BE2C (cell line): ENCODE measurements around the gene C17orf78.

Experiments used
- DNase-seq: peaks from one replicate; pipeline ENCODE4 v3.0.0-alpha.2; 2020
- H3K27me3 ChIP-seq: fragments of 250-450 bp; sonication (Bioruptor Pico); 2 replicates; pipeline ENCODE4 v1.5.1; 2020; ENCODE audit warnings: mild to moderate bottlenecking
- H3K36me3 ChIP-seq: fragments of 250-450 bp; sonication (Bioruptor Pico); 2 replicates; pipeline ENCODE4 v1.5.1; 2020; ENCODE audit warnings: mild to moderate bottlenecking
- H3K4me1 ChIP-seq: fragments of 250-450 bp; sonication (Bioruptor Pico); 2 replicates; pipeline ENCODE4 v1.5.1; 2020
- H3K4me3 ChIP-seq: 2 replicates; pipeline ENCODE4 v1.5.1; 2011; ENCODE audit warnings: low read depth, low read length
- H3K9me3 ChIP-seq: fragments of 250-450 bp; sonication (Bioruptor Pico); 2 replicates; pipeline ENCODE4 v1.5.1; 2020
- TF ChIP-seq, protein P1 (sequence below): IDR thresholded peaks from 2 replicates; pipeline ENCODE4 v1.5.1; 2012; ENCODE audit warnings: mild to moderate bottlenecking, low read depth, low read length

Gene C17orf78

DNA sequence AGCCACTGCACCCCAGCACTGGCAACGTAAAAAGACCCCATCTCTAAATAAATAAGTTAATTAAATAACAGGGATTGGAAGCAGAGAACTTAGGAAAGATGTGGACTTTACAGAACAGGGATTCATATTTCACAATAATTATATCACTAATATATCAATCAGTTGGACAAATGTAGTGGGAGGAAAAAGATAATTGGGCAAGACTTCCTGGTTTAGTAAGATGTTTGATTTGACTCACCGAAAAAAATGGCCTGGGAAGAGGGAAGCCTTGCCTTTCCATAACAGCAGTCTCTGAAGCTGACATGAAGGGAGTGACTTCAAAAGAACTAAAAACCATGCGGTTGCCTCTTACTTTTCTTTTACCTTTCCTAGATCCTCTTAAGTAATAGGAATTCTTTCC lies 15.2 kb upstream of the C17orf78 start:
- no peak for DNase-seq
- Histone ChIP-seq H3K27me3 (no peaks in the 10 kb centered on the region), H3K9me3 (no peaks in the 10 kb centered on the region), H3K4me3 (no peak overlapping the region), H3K4me1 (peaks cover 10% of the 10 kb centered on the region), H3K36me3 (peaks cover 9% of the 10 kb centered on the region; the same call in 1 of the 2 replicates)
- TF ChIP-seq, protein P1, sequence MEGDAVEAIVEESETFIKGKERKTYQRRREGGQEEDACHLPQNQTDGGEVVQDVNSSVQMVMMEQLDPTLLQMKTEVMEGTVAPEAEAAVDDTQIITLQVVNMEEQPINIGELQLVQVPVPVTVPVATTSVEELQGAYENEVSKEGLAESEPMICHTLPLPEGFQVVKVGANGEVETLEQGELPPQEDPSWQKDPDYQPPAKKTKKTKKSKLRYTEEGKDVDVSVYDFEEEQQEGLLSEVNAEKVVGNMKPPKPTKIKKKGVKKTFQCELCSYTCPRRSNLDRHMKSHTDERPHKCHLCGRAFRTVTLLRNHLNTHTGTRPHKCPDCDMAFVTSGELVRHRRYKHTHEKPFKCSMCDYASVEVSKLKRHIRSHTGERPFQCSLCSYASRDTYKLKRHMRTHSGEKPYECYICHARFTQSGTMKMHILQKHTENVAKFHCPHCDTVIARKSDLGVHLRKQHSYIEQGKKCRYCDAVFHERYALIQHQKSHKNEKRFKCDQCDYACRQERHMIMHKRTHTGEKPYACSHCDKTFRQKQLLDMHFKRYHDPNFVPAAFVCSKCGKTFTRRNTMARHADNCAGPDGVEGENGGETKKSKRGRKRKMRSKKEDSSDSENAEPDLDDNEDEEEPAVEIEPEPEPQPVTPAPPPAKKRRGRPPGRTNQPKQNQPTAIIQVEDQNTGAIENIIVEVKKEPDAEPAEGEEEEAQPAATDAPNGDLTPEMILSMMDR, result no peak

DNA sequence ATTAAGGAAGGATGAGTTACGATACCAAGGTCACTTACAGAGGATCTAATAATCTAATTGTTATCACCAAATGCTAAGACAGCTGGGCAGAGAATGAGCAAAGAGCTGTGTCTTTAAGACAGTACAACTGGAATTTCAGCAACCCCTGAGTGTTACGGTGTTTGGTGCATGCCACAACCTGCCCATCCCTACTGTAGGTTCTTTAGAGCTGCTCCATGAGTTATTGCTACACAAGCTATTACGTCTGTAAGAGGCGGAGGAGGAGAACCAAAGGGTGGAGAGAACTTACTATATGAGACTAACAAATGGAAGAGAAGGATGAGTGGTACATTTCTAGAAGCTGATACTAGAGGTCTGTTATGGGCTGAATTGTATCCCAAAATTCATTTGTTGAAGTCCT lies 14.2 kb upstream of the C17orf78 start:
- Histone ChIP-seq H3K4me1 (peaks cover 10% of the 10 kb centered on the region), H3K36me3 (peaks cover 9% of the 10 kb centered on the region; the same call in 1 of the 2 replicates), H3K4me3 (no peak overlapping the region), H3K9me3 (no peaks in the 10 kb centered on the region), H3K27me3 (no peaks in the 10 kb centered on the region)
- DNase-seq, result no peak
- TF ChIP-seq, protein P1, result no peak

GRCh38 chr17:37365589-37365988 lies 10.2 kb upstream of the C17orf78 start:
- Histone ChIP-seq H3K36me3 (no peaks in the 10 kb centered on the region; the same call in 1 of the 2 replicates), H3K27me3 (no peaks in the 10 kb centered on the region), H3K4me1 (peaks cover under 1% of the 10 kb centered on the region; the same call in 1 of the 2 replicates), H3K4me3 (no peak overlapping the region), H3K9me3 (no peaks in the 10 kb centered on the region)
- no peak for DNase-seq
- TF ChIP-seq, protein P1, result no peak

- Histone ChIP-seq H3K4me3 (no peak overlapping the region), H3K4me1 (no peaks in the 10 kb centered on the region), H3K27me3 (no peaks in the 10 kb centered on the region), H3K36me3 (no peaks in the 10 kb centered on the region; the same call in 1 of the 2 replicates), H3K9me3 (no peaks in the 10 kb centered on the region)
- no peak for DNase-seq
- TF ChIP-seq, protein P1, result no peak
Observed at GRCh38 chr17:37368577-37368976, 7.2 kb upstream of the C17orf78 start.

GRCh38 chr17:37373530-37374159 lies 2.1 kb upstream of the C17orf78 start:
- Histone ChIP-seq H3K4me3 (no peak overlapping the region), H3K27me3 (no peaks in the 10 kb centered on the region), H3K9me3 (no peaks in the 10 kb centered on the region), H3K36me3 (no peaks in the 10 kb centered on the region; the same call in 1 of the 2 replicates), H3K4me1 (no peaks in the 10 kb centered on the region; the same call in 1 of the 2 replicates)
- peak; percentile 74 for DNase-seq
- TF ChIP-seq, protein P1, result peak; percentile 100

DNA sequence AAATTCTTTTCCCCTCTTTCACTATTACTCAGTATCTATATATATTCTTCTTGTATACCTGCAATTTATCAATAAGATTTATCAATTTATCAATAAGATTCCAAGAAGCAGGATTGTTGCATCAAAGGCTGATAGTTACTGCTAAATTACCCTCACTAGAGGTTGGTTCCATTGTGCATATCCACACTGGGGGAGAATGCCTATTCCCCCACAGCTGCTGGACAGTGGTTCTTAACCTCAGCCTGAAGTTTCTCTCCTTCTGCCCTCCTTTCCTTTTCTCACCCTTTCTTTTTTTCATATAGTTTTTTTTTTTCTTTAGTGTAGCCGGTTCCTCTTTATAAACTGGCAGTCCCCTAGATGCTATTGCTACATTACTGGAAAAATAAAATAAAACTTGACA lies 6.3 kb downstream of the C17orf78 start:
- no peak overlapping the region for H3K4me3 ChIP-seq
- peaks cover 7% of the 10 kb centered on the region for H3K4me1 ChIP-seq
- TF ChIP-seq, protein P1, result no peak
- no peak for DNase-seq
- H3K27me3 ChIP-seq, result no peaks in the 10 kb centered on the region
- H3K36me3 ChIP-seq, result no peaks in the 10 kb centered on the region
- H3K9me3 ChIP-seq, result no peaks in the 10 kb centered on the region
